HG03469 (cell line): ENCODE results near the gene P2RY8.
"Not testable (repeated sequence)": the region's sequence is repeated elsewhere in the genome, so short reads cannot be mapped to it uniquely, and the experiment has no call there.

ENCODE experiments used
- ATAC-seq: cut with Tn5 transposase; IDR thresholded peaks from one replicate; pipeline ENCODE4 v1.9.1; 2021; ENCODE audit warnings: mild to moderate bottlenecking, moderate library complexity, moderate number of reproducible peaks; ENCODE audit not compliant: unreplicated experiment

The P2RY8 gene

DNA sequence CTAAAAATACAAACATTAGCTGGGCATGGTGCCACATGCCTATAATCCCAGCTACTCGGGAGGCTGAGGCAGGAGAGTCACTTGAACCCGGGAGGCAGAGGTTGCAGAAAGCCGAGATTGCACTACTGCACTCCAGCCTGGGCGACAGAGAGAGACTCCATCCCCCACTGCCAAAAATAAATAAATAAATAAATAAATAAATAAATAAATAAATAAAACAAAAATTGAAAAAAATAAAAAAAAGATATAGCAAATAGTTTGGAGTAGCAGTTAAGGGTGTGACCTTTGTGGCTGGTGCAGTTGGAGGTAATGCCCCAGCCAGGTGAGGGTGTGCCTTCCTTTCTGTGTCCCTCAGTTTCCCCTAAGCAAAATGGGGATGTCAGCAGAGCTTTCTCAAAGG, 14.1 kb downstream of the P2RY8 start:
- not testable (repeated sequence) for ATAC-seq

DNA sequence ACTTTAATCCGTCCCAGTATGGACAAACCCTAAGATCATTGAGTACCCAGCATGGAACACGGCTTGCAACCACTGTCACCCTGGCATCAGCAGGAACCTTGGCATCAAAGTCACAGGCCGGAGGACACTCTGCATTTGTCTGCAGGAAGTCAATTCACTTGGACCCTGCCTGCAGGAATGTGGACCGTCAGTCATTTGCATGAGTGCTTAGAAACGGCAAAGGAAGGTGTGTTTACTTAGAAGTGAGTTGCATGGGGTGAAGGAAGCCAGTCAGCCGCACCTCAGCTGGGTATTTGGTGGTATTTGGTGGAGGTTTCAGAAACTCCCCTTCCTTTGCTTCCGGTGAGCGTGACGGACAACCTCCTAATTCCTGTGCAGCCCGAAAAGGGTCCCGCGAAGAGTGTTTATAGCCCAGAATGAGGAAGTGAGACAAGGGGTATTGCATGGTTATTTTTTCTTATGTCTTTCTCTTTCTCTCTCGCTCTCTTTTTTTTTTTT, 15.5 kb downstream of the P2RY8 start:
- peak; percentile 78 for ATAC-seq

DNA sequence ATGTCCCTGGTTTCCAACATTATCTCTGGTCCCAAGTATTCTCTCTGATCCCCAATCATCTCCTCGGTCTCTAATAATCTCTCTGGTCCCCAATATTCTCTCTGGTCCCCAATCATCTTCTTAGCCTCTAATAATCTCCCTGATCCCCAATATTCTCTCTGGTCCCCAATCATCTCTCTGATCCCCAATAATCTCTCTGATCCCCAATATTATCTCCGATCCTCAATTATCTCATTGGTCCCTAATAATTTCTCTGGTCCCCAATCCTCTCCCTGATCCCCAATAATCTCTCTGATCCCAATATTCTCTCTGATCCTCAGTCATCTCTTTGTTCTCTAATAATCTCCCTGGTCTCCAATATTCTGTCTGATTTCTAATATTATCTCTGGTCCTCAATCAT, 16.6 kb downstream of the P2RY8 start:
- no peak for ATAC-seq

DNA sequence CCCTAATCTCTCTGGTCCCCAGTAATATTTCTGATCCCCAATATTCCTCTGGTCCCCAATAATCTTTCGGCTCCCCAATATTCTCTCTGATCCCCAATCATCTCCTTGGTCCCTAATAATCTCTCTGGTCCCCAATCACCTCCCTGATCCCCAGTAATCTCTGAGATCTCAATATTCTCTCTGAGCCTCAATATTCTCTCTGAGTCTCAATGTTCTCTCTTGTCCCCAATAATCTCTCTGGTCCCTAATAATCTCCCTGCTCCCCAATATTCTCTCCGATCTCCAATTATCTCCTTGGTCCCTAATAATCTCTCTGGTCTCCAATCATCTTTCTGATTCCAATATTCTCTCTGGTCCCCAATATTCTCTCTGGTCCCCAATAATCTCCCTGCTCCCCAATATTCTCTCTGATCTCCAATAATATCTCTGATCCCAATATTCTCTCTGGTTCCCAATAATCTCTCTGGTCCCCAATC, 17.9 kb downstream of the P2RY8 start:
- no peak for ATAC-seq

DNA sequence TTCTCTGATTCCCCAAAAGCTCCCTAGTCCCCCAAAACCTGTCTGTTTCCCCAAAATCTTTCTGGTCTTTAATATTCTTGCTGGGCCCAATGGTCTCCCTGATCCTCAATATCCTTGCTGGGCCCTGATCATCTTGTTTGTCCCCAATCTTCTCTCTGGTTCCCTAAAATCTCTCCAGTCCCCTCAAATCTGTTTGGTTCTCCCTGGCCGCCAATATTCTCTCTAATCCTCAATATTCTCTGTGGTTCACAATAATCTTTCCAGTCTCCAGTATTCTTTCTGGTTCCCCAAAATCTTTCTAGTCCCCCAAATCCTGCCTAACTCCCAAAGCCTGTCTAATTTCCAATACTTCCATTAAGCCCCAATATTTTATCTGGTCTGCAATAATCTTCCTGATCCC, 18.5 kb downstream of the P2RY8 start:
- ATAC-seq = no peak

DNA sequence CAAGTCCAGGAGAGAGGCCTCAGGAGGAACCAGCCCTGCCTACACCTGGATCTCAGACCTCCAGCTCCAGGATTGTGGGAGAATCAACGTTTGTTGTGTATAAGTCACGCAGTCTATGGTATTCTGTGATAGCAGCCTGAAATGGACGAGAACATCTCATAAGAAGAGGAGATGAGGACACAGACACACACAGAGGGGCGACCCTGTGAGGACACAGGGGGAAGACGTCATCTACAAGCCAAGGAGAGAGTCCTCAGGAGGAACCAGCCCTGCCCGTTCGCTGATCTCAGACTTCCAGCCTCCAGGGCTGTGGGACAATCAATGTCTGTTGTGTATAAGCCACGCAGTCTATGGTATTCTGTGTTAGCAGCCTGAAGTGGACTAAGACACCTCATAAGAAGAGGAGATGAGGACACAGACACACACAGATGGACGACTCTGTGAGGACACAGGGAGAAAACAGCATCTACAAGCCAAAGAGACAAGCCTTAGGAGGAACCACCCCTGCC, 20.3 kb downstream of the P2RY8 start:
- ATAC-seq = no peak

DNA sequence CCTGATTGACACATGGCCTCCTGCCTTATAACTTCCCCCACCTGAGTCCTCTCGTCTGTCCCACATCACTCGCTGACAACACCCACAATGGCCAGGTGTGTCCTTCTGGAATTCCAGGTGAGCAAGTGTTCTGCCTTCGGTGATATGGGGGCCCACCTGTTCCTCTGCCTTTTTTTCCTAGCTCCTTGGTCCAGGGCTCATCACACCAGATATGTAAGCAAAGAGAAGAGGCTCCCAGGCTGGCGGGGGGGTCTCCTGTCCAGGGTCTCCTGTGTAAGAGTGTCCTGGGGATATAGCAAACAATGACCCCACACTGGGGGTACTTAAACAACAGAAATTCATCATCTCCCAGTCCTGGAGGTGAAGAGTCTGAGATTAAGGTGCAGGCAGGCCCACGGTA, 25.2 kb downstream of the P2RY8 start:
- no peak for ATAC-seq

DNA sequence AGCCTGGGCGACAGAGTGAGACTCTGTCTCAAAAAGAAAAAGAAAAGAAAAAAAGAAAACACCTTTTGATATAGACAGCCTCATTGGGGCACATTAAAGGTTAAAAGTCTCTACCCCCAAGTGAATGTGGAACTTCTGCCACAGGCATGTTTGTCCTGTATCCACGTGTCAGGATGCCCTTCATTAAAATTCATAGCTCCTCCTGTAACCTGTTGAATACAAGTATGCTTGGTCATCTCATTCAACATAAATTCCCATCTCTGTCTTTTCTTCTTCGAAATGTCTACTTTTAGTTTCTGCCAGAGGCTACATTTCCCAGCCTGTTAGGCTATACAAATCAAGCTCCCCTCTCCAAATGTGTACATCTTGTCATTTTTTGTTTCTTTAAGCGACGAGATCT, 25.8 kb downstream of the P2RY8 start:
- no peak for ATAC-seq

DNA sequence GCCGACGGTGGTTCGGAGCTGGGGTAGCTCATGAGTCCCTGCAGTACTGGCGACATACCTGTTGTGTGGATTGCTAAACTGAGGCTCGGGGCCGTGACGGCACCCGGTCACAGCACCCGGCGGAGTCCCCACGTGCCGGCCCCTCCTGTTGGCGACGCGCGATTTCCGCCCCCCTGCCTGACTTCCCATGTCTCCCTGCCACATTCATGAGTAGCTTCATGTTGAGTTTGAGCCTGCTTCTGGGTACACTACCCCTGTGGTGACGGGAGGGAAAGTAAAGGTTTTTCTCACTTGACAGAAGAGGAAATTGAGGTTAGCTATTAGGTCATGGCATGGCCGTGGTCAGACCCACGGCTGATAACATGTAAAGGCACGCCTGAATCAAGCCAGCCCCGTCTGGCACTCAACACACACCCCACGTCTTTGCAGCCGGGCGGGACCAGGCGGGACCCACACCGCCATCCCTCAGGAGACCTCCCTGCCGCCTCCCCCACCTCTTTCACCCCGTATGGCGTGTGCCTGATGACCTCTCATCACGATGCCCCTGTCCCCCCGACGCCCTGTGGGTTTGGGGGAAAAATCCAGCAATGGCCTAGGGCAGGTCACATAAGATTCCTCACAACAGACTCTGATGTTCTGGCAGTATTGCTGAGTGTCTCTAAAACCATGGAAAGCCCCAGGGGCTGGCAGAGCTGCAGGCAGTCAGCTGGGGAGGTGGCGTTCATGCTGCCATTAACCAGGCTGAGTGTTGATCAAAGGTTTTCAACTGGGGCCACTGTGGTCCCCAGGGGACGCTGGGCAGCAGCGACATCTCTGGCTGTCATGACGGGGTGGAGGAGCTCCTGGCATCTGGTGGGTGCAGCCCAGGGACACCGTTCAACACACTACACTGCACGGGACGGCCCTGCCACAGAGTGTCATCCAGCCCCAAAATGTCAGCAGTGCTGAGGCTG, 29.2 kb downstream of the P2RY8 start:
- ATAC-seq = peak; percentile 66

DNA sequence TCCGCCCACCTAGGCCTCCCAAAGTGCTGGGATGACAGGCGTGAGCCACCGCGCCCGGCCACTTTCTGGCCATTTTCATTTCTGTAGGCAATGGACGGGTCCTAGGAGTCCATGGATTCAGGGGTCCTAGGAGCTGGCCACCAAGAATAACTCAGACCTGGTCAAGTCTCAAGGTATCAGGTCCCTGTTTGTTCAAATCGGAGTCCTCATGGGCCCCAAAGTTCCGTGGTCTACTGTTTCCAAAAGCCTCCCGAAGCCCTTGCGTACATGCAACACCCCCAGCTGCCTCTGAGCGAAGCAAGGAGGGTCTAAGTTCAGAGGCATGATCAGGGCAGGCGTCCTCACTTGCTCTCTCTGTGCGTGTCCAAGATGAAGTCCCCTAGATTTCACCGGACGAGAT, 30.1 kb downstream of the P2RY8 start:
- ATAC-seq = no peak

DNA sequence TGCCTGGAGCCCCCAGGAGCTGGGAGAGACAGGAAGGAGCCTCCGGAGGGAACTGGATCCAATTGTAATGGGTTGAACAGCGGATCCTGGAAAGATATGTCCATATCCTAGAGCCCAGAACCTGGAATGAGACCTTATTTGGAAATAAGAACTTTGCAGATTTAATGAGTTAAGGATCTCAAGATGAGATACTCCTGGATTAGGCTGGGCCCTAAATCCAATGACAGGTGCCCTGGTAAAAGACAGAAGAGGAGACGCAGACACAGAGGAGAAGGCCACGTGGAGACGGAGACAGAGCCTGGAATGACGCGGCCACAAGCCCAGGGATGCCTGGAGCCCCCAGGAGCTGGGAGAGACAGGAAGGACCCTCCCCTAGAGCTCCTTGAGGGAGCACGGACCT, 34.1 kb downstream of the P2RY8 start:
- ATAC-seq = no peak

DNA sequence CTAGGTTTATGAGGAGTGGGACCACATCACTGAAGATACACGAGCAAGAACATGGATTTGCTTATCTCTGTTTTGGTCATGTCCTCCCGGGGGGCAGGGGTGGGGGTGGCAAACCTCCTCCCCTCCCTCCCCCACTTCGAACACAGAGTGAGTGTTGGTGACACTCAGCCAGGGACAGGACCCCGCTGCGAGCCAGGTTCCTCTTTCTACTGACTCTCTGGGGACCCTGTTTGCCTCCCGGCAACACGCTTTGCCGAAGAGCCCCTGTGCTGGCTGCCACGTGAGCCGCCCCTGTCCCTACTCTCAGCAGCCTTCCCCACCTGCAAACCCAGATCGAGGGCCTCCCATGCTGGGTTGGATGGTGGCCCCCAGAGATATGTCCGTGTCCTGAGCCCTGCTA, 34.7 kb downstream of the P2RY8 start:
- peak; percentile 59 for ATAC-seq

DNA sequence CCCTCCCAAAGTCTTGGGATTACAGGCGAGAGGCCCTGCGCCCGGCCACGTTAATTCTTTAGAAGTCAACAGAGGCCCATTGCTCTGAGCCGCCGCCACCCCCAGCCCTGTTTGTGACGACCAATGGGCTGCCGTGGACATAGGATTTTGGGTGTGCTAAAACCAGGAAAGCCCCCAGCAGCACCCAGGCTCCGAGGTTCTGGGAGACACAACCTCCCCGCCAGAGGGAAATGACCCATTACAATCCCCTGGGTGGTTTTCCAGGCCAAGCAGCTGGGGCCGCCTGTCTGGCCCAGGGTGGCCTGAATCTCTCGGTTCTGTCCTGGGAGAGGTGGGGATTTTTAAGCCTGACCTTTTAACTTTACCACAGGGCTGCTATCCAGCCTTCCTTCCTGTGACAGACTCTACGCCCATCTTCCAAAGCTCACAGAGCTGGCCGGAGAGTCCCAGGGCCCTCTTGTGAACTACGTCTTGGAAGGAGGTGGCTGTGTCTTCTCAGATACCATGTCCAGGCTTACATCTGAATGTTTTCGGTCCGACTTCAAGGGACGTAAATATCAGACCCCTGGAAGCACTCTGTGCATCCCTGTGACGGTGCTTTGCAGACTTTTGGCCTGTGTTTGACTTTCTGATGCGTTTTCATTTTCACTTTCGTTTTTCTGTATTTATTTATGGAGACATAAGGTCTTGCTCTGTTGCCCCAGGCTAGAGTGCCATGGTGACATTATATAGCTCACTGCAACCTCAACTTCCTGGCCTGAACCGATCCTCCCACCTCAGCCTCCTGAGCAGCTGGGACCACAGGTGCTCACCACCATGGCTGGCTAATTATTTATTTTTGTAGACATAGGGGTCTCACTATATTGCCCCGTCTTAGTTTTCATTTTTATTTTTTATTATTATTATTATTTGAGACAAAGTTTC, 36.0 kb downstream of the P2RY8 start:
- ATAC-seq = peak; percentile 47

DNA sequence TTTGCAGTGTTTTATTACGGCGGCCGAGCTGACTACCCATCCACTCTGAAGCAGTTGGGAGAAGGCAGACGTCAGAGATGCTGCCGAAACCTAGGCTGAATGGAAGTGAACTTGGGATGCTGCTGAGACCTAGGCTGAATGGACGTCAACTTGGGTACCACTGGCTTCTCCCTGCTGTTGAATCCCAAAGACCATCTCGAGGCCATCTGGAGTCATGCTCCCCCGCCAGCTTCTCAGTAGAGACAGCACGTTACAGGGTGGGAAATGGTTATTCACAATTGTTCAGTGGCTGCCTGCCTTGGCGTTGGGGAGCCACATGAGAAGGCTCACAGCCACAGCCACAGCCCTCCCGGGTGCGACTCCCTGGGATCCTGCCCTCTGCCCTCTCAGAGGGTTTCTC, 40.9 kb downstream of the P2RY8 start:
- no peak for ATAC-seq

DNA sequence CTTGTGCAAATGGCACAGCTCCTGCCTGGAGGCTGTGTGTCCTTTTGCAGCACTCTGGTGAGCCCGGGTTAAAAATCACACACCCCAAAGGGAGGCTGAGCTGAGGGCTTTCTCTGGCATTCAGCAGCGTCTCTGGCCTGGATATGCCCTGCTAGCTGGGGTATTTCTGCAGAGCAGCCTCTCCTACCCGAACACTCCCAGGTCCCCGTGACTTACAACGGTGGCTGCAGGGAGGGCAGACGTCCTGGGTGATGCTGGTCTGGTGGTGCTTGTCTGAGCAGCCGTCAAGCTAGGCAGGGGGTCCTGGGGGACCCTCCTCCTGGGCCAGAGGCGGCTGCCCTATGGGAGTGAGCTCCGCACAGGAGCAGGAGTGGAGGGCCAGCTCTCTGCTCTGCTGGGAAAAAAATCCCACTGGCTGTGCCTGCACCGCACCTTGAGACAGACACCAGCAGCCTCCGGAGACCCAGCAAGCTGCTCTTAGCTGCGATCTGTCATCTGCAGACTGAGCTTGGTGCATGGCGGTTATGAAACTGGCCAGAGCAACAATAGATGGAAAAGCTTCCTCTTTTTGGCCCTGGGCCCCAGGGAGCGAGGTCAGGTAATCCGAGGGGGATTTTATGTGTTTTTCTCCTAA, 43.0 kb downstream of the P2RY8 start:
- peak; percentile 50 for ATAC-seq

DNA sequence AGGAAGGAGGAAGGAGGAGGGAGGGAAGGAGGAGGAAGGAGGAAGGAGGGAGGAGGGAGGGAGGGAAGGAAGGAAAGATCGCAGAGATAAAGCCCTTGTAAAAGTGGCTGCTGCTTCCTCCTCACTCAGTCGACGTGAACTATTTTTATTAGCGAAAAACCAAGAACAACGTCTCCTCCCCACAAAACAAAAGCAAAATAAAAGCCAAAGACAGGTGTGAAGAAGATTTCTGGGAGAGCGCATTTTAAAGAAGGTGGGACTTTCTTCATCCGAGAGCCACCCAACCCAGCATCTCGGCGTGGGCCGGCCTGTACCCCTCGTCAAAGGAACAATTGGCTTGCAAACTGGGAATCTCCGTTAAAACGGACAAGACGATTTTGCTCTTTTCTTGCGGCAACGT, 43.6 kb downstream of the P2RY8 start:
- ATAC-seq = peak; percentile 1

DNA sequence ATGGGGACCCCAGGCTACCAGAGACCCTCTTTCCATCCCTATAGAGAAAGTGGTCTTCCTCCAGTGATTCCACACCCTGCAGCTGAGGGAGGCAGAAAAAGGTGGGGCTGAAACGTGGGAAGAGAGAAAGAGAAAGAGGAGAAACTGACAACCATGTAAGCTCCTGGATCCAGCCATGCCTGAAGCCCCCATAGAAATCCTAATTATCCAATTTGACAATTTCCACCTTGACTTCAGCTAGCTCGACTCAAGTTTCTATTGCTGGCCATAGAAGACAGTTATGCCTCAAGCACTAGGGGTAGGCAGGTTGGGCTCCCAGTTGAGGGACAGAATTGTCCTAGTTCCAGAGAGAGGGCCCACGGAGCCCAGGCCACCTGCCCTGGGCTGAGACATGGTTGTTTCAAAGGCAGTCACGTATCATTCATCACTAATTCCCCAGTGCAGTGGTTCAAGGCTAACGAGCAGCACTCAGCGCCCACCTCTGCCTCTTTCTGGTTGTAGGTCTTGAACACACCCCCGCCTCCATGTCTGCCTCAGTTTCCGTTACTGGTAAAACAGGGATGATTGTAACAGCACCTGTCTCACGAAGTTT, 44.5 kb downstream of the P2RY8 start:
- ATAC-seq = no peak

DNA sequence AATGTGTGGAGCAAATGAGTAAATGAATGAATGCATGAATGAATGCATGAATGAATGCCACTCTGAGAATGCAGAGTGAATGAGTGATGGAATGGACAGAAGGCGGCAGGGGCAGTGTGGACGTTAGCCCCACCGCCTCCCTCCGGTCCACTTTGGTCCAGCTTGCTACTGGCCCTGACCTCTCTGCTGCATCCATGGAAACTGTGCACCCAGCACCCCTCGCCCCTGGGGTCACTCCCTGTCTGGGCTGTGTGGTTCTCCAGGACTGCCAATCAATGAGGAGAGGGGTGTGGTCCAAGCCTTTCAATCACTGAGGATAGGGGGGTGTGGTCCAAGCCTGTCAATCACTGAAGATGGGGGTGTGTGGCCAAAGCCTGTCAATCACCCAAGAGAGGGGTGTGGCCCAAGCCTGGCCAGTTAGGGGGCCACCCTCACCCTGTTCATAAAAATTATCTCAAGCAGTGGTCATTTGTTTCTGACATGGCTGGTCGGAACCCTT, 45.1 kb downstream of the P2RY8 start:
- peak; percentile 58 for ATAC-seq

DNA sequence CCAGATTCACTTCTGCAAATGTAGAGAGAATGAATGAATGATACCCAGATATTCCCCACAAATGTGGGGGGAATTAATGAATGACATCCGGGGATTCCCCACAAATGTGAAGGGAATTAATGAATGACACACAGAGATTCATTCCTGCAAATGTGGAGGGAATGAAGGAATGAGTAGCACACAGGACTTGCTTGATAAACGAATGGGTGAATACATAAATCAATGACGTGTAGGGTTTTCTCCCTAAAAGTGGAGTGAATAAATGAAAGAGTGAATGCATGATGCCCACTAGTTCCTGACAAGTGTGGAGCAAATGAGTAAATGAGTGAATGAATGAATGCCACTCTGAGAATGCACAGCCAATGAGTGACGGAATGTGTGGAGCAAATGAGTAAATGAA, 45.7 kb downstream of the P2RY8 start:
- ATAC-seq = not testable (repeated sequence)

DNA sequence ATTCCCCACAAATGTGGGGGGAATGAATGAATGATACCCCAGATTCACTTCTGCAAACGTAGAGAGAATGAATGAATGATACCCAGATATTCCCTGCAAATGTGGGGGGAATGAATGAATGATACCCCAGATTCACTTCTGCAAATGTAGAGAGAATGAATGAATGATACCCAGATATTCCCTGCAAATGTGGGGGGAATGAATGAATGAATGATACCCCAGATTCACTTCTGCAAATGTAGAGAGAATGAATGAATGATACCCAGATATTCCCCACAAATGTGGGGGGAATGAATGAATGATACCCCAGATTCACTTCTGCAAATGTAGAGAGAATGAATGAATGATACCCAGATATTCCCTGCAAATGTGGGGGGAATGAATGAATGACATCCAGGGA, 46.3 kb downstream of the P2RY8 start:
- not testable (repeated sequence) for ATAC-seq
